Endothelial cell of umbilical vein (primary cell): ENCODE data around the gene RANBP1. TPM values are rescaled to one million over a fixed set of nuclear protein-coding genes. Genes with fewer than 3 reads are reported as not detected.

Experiments
- BruUV-seq: library from RNA; stranded (reverse); fragments of 400-500 nt; replicated peaks from 2 replicates; lab custom pipeline; 2021; lab: Mats Ljungman, UMichigan
- CTCF ChIA-PET: fragments of 300-600, 350-600 bp; sonication (Branson Sonifier 250); formaldehyde crosslinking; loops from one replicate; lab custom pipeline; 2021; ENCODE audit warnings: antibody characterized with exemption, inconsistent platforms; lab: Charles Lee
- POLR2A ChIA-PET: fragments of 300-600, 350-600 bp; sonication (Branson Sonifier 250); formaldehyde crosslinking; loops from one replicate; lab custom pipeline; 2021; ENCODE audit warnings: antibody characterized with exemption, inconsistent platforms; lab: Charles Lee
- DNase-seq: peaks from one replicate; pipeline ENCODE4 v3.0.0-alpha.2; 2011; ENCODE audit warnings: low read depth, low spot score
- FAIRE-seq: peaks from 2 replicates; lab custom pipeline; 2011; peaks lifted over from hg19 to GRCh38; lab: Jason Lieb, UNC
- H2AFZ ChIP-seq: 2 replicates; pipeline ENCODE4 v1.6.0; 2012; ENCODE audit warnings: low read depth, low read length, control low read depth, inconsistent platforms
- H3K27ac ChIP-seq: 2 replicates; pipeline ENCODE4 v1.5.1; 2011; ENCODE audit warnings: low read depth, mild to moderate bottlenecking, control low read depth, low read length, moderate library complexity; ENCODE audit not compliant: insufficient read depth
- H3K27me3 ChIP-seq, 2 experiments: 2 replicates each; pipeline versions ENCODE4 v1.6.0 to v1.6.1; 2011; ENCODE audit warnings: low read length in 2 of 2, mixed read lengths in 1 of 2; ENCODE audit not compliant: control insufficient read depth in 2 of 2, insufficient read depth in 2 of 2
- H3K36me3 ChIP-seq, 2 experiments: 2 replicates in 1 of 2; 3 replicates in 1 of 2; pipeline ENCODE4 v1.5.1; 2011; ENCODE audit warnings: low read length in 2 of 2, mild to moderate bottlenecking in 1 of 2, moderate library complexity in 1 of 2; ENCODE audit not compliant: control insufficient read depth in 2 of 2, insufficient read depth in 2 of 2; ENCODE audit errors: extremely low read depth in 1 of 2
- H3K4me1 ChIP-seq: 3 replicates; pipeline ENCODE4 v1.5.1; 2011; ENCODE audit warnings: mild to moderate bottlenecking, low read length; ENCODE audit not compliant: control insufficient read depth, insufficient read depth; ENCODE audit errors: extremely low read depth
- H3K4me2 ChIP-seq: 2 replicates; pipeline ENCODE4 v1.6.1; 2011; ENCODE audit warnings: low read length, control low read depth, mixed read lengths; ENCODE audit not compliant: insufficient read depth
- H3K4me3 ChIP-seq, 3 experiments: fragments of 200-600 bp in 1 of 3; sonication (generic), shearing (Covaris generic) in 1 of 3; replicated peaks in 1 of 3; 2 replicates each; pipeline ENCODE4 v1.5.1; 2011 to 2016; ENCODE audit warnings: control low read depth in 3 of 3, low read length in 3 of 3, mild to moderate bottlenecking in 2 of 3, inconsistent platforms in 1 of 3, low read depth in 1 of 3, moderate library complexity in 1 of 3; ENCODE audit not compliant: insufficient read depth in 1 of 3
- H3K79me2 ChIP-seq: 2 replicates; pipeline ENCODE4 v1.6.0; 2012; ENCODE audit warnings: low read length, inconsistent platforms; ENCODE audit not compliant: control insufficient read depth, insufficient read depth
- H3K9ac ChIP-seq: replicated peaks from 2 replicates; pipeline ENCODE3; 2011; ENCODE audit warnings: low read length, control low read depth; ENCODE audit not compliant: insufficient read depth; ENCODE audit errors: extremely low read depth
- H3K9me1 ChIP-seq: replicated peaks from 3 replicates; pipeline ENCODE4 v1.6.0; 2011; ENCODE audit warnings: mild to moderate bottlenecking, low read length; ENCODE audit not compliant: control insufficient read depth, insufficient read depth; ENCODE audit errors: extremely low read depth
- H3K9me3 ChIP-seq: replicated peaks from 2 replicates; pipeline ENCODE4 v1.5.1; 2012; ENCODE audit warnings: low read length, inconsistent platforms; ENCODE audit not compliant: control insufficient read depth, insufficient read depth
- H4K20me1 ChIP-seq: replicated peaks from 2 replicates; pipeline ENCODE3; 2011; ENCODE audit warnings: mild to moderate bottlenecking, low read length; ENCODE audit not compliant: control insufficient read depth, insufficient read depth; ENCODE audit errors: extremely low read depth
- EZH2 ChIP-seq: IDR thresholded peaks from 2 replicates; pipeline ENCODE4 v1.6.1; 2012; ENCODE audit warnings: borderline replicate concordance, low read depth, mild to moderate bottlenecking, moderate library complexity, low read length, inconsistent platforms; ENCODE audit not compliant: severe bottlenecking
- FOS ChIP-seq: IDR thresholded peaks from 2 replicates; pipeline ENCODE4 v1.6.1; 2011; ENCODE audit warnings: mild to moderate bottlenecking, low read length, moderate library complexity, borderline replicate concordance; ENCODE audit not compliant: insufficient read depth
- GATA2 ChIP-seq: IDR thresholded peaks from 2 replicates; pipeline ENCODE4 v1.7.0; 2011; ENCODE audit warnings: low read depth, mild to moderate bottlenecking, moderate library complexity, mixed read lengths, low read length; ENCODE audit not compliant: insufficient read length, insufficient read depth
- JUN ChIP-seq: IDR thresholded peaks from 2 replicates; pipeline ENCODE4 v1.6.1; 2011; ENCODE audit warnings: borderline replicate concordance, low read depth; ENCODE audit not compliant: insufficient read length, insufficient read depth
- MAX ChIP-seq: IDR thresholded peaks from 2 replicates; pipeline ENCODE4 v1.6.1; 2011; ENCODE audit not compliant: insufficient read depth, insufficient read length
- MYC ChIP-seq: IDR thresholded peaks from one replicate; pipeline ENCODE4 v1.6.1; 2011; ENCODE audit warnings: mild to moderate bottlenecking, low read depth, low read length
- POLR2A ChIP-seq: IDR thresholded peaks from 2 replicates; pipeline ENCODE4 v1.6.1; 2012; ENCODE audit warnings: low read depth, mild to moderate bottlenecking, control low read depth, low read length
- POLR2AphosphoS5 ChIP-seq: IDR thresholded peaks from 2 replicates; pipeline ENCODE4 v1.6.1; 2012; ENCODE audit warnings: low read depth, mild to moderate bottlenecking, control low read depth, low read length, moderate library complexity; ENCODE audit not compliant: insufficient read depth
- dilution Hi-C: fragments of 300-500 bp; cut with MboI; formaldehyde crosslinking; loops from one replicate; pipeline ENCODE4 v1.15.0; 2019; ENCODE audit warnings: low sequenced_read_pairs; ENCODE audit not compliant: extremely low pct_ligation_motif_present
- intact Hi-C: fragments of 100-400 bp; cut with micrococcal nuclease; formaldehyde crosslinking; loops from one replicate; pipeline ENCODE4 v1.10.0; 2022
- polyA plus RNA-seq, 4 experiments: library from polyadenylated mRNA; depleted of rRNA in 3 of 4; stranded (reverse) in 3 of 4; unstranded in 1 of 4; fragments of >200 nt; gene quantifications; 2 replicates each; pipeline versions ENCODE4 v1.2.1 to v1.2.3, GENCODE V29; 2011 to 2012; ENCODE audit warnings: missing spikeins in 1 of 4
- total RNA-seq: library from RNA; stranded (reverse); gene quantifications from 2 replicates; pipeline ENCODE4 v1.2.3, GENCODE V29; 2021
- TF ChIP-seq, protein P1 (sequence below), 2 donors: IDR thresholded peaks; 1 replicate in 1 of 2; 2 replicates in 1 of 2; pipeline ENCODE4 v1.5.1; 2011; ENCODE audit warnings: low read length in 2 of 2, mild to moderate bottlenecking in 2 of 2, moderate library complexity in 2 of 2, control low read depth in 1 of 2, inconsistent platforms in 1 of 2, low read depth in 1 of 2; ENCODE audit not compliant: insufficient read depth in 1 of 2; ENCODE audit errors: extremely low read depth in 1 of 2

The RANBP1 gene
- total and polyA plus RNA-seq, 2 donors (not counting 3 experiments of a cell fraction or from before 2014, with no cell fraction given) = 228 to 247 TPM

DNA sequence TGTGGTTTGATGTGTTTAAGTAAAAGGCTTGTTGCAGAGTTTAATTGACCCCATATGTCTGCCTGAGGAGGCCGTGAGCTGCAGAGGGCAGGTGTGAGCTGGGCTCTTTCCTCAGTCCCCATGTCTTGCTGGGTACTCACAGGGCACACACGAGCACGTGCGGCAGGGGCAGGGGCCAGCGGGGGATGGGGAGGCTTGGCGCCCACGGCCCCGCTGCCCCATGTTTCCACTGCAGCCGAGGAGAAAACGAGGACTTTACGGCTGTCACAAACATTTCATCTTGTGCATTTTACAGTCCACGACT lies 59.6 kb downstream of the RANBP1 start:
- intact Hi-C loops (no loop called here), dilution Hi-C loops (no loop called here)
- Histone ChIP-seq H3K27me3 (no peaks in the 10 kb centered on the region), H4K20me1 (no peaks in the 10 kb centered on the region), H3K36me3 (no peaks in the 10 kb centered on the region), H3K9me1 (no peaks in the 10 kb centered on the region), H3K79me2 (no peaks in the 10 kb centered on the region), H3K4me3 (no peak overlapping the region), H3K27ac (no peak overlapping the region), H3K4me1 (no peaks in the 10 kb centered on the region), H3K9ac (no peak overlapping the region), H3K9me3 (no peaks in the 10 kb centered on the region), H2AFZ (no peak overlapping the region), H3K4me2 (no peak overlapping the region)
- TF ChIP-seq POLR2AphosphoS5 (no peak), FOS (no peak), POLR2A (no peak), MAX (no peak), GATA2 (no peak), JUN (no peak), MYC (no peak), EZH2 (no peak)
- TF ChIP-seq, protein P1, sequence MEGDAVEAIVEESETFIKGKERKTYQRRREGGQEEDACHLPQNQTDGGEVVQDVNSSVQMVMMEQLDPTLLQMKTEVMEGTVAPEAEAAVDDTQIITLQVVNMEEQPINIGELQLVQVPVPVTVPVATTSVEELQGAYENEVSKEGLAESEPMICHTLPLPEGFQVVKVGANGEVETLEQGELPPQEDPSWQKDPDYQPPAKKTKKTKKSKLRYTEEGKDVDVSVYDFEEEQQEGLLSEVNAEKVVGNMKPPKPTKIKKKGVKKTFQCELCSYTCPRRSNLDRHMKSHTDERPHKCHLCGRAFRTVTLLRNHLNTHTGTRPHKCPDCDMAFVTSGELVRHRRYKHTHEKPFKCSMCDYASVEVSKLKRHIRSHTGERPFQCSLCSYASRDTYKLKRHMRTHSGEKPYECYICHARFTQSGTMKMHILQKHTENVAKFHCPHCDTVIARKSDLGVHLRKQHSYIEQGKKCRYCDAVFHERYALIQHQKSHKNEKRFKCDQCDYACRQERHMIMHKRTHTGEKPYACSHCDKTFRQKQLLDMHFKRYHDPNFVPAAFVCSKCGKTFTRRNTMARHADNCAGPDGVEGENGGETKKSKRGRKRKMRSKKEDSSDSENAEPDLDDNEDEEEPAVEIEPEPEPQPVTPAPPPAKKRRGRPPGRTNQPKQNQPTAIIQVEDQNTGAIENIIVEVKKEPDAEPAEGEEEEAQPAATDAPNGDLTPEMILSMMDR (IDR thresholded peaks at IDR 0.05; ENCODE audit: extremely low read depth in 1 of 2, insufficient read depth in 1 of 2, low read depth in 1 of 2, low read length in 2 of 2) = no peak
- DNase-seq (no peak), FAIRE-seq (no peak)
- no TSS peak for BruUV-seq
- ChIA-PET CTCF (interaction anchor here (1.7 to 2.9 kb wide), 2 partner anchors 19 to 63 kb away, joined by 6 to 19 read pairs; no protein-coding TSS in a partner anchor), POLR2A (no interaction called here)
